Stimulated activated CD4-positive, alpha-beta T cell treated with anti-CD3 and anti-CD28 coated beads, TNF-alpha, amount 100 ng/mL, for 24 hours (primary cell): ENCODE measurements around the gene CALR3.
"Not testable (repeated sequence)": the region's sequence is repeated elsewhere in the genome, so short reads cannot be mapped to it uniquely, and the experiment has no call there.

ENCODE experiments used
- DNase-seq, 3 experiments: peaks; one replicate each; pipeline ENCODE4 v3.0.0-alpha.2; 2020; ENCODE audit warnings: low read depth in 3 of 3

The CALR3 gene

DNA sequence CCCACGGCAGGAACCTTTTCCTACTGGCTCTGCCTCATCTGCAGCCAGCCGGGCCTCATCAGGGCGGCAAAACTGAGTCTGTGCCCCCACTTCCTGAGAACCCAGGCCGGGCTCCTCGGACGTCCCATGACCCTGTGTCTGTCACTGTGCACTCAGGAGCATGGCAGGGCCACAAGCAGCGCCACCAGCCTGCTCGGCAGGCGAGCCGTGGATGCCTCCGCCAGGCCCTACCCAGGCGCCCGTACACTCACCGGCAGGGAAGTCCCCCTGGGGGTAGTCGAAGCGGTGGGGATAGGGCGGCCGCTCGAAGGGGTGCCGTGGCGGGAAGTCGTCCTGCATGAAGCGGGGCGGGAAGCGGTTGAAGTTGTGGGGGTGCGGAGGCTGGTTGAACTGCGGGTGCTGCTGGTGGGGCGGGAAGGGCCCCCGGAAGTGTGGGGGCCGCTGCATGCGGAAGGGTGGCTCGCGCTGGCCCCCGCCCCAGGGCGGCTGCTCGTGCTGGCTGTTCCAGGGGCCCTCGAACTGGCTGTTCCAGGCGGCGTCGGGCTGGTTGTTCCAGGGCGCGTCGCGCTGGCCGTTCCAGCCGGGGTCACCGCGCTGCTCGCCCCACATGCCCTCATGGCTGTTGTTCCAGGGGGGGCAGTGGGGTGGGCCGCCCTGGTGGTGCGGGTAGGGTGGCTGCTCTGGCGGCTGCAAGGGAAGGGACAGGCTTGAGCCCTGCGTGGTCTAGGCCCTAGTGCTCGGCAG is 29.2 kb upstream of the CALR3 start:
- DNase-seq: no peak

DNA sequence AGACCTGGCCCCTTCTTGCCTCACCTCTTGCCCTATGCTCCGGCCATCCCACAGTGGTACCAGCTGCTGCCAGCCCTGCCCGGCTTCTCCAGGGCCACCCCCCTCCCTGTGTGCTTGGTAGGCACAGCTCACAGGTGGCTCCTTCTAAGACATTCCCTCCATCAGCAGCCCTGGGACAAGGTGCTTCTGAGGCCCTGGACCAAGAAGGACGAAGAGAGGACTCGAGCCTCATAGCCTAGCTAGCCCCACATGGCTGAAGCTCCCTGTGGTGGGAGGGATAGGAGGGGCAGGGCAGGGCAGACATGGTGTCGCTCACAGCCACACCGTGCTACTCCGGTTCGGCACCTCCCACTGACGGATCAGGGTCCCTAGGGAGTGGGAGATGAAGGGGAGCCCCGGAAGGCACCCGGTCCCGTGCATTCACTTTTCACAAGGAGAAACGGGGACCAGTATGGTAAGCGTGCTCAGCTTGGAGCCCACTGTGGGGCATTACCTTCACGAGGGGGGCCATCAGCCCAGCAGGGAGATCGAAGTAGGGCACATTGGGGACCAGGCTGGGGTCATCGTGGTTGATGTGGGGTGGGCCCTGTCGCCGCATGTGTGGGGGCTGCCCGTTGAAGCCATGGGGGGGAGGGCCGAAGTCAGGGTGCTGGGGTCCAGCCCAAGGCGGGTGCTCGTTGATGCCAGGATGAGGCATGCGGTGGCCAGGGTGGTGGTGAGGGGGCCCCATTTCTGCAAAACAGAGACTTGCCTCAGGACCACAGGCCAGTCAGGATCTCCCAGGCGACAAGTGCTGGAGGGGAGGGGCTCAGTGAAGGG is 26.8 kb upstream of the CALR3 start:
- DNase-seq: no peak

DNA sequence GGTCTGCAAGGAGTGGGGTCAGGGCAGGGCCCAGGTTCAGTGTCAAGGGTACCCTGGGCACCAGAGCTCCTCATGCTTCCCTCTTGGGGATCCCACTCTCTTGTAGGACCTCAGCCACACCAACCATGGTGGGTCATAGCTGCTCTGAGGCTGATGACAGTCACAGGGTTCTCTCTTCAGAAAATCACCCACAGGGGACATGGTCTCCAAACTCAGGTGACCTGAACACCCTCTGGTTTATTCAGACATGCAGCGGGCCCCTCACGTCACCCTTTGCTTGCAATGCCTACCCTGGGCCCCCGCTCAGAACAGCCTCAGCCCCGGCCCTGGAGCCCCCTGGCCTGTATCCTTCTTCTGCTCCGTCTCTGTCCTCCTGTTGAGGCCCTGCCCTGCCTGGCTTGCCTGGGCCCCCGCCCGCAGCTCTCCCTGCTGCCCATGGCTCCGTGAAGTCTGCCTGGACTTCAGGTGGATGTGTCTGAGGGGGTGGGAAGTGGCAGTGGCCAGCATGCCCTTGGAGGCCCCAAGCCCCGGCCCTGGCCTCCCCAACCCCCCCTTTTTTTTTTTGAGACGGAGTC is 25.8 kb upstream of the CALR3 start:
- no peak for DNase-seq

DNA sequence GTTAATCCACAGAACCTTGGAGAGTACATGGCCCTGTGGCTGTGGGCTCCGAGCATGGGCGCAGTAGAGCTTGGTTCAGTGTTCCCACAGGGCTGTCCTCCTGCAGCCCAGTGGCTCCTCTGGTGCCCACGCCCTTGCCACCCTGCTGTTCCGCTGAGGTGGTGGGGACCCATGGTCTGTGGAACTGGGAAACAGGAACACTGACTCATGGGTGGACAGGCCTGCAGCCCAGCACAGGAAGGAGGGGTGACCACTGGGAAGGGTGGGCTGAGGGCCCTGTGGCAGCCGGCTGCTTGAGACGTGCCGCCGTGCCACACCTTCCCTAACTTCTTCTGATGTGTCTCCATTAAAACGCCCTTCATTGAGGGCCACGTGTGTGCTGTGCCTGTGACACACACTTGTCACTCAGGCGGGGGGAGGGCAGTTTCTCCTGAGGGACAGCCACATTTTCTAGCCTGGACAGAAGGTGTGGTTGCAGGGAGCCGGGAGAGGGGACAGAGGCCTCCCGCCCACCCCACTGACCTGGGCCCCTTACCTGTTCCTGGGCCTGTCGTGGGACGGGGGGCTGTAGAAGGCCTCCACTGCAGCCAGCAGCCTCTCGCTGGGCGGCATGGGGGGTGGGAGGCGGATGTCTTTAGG is 25.1 kb upstream of the CALR3 start:
- DNase-seq: no peak

DNA sequence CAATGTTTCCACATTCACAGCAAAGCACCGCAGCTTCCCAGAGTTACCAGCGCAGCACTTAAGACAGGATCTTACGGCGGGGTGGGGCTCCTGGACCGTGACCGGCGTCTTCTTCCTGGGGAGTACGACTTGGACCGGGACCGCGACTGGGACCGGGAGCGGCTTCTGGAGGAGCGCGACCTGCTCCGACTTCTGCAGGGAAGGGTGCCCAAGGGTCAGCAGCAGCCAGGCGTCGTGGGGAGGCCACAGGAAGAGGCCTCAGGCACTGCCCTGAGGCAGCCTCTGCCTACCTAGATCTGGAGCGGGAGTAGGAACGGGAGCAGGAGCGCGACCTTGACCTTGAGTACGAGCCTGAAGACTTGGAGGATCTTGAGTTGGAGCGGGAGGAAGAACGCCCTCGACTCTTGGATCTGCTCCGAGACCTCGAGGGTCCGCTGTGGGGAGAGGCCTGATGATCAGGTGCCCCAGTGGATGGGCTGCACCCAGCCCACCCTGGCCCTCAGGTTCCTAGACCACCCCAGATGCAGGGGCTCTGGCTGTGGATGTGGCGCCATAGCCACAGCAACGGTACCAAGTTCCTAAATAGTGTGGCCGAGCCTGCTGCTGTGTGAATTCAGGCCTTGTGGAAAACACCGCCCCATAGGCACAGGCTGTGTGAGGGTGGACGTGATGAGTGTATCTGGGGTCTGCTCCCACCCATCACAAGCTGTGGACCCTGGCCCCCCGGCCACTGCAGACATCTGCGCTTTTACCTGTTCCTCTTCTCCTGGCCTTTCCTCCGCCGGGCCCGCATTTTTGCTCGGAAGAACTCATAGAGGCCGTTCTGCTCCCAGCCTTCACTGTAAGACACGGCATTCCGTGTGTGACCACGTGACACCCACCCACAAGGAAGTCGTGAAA is 24.4 kb upstream of the CALR3 start:
- DNase-seq: no peak

DNA sequence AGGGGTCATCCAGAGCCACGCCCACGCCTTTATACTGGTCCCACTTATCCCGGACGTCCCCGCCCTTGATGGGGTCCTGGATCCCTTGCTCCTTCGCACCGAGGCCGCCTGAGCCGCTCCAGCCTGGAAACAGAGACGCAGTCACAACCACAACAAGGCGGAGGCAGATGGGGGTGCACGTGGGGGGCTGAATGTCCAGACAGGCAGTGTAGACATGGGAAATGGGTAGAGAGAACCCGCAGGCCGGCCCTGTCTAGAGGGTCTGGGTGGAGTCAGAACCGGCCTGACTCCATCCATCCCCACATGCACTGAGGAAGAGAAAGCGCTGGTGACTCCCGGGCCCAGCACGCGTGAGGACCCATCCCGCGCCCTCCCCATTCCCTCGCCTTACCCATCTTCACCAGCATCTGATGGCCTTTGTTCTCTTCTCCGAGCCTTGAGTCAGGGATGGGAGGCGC is 23.3 kb upstream of the CALR3 start:
- no peak for DNase-seq

DNA sequence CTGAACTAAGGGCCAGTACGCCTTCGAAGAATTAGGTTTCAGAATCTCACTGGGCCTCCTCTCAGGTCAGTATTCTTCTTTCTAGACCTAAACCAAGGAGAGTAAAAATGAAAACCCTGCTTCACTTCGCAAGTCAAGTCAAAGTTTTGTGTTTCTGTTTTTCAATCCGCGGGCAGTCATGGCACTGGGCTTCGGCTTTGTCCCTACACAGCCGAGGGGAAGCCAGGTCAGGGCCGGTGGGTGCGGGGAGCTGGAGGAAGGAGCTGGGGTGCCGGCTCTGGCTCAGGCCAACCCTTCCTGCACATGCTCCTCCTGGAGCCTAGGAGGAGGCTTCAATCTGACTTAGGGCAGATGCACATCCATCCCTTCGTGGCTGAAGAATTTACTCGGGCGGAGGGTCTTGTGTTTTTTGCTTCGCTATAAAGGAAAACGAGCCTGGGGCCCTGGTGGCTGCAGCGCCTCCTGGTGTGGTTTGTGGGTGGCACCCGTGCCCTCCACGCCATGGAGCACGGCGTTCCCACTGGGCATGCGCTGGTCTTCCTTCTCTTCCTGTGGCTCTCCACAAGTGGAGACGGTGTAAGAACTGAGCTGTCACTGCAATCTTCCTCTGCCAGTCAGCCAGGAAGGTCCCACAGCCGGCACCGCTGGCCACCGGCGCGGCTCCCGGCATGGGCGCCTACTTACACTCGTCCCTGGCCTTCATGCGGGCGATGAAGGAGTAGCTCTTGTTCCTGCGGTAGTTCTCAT is 22.7 kb upstream of the CALR3 start:
- DNase-seq: no peak

DNA sequence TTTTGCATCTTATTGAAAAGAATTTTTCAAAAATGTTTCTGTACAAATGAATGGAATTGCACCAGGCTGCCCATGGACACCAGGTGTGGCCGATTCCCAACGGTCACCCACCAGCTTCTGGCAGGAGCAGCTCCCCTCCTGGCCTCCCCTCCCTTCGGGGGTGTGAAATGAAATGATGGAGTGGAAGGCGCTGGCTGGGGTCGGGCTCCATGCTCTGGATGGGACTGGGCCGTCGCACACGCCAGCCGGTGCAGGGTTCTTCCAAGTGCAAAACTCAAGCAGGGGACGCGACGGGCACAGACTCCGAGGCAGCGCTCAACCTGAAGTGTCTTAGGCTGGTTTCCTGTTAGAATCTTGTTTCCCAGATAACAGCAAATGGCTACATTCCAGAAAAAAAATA is 22.1 kb upstream of the CALR3 start:
- no peak for DNase-seq

DNA sequence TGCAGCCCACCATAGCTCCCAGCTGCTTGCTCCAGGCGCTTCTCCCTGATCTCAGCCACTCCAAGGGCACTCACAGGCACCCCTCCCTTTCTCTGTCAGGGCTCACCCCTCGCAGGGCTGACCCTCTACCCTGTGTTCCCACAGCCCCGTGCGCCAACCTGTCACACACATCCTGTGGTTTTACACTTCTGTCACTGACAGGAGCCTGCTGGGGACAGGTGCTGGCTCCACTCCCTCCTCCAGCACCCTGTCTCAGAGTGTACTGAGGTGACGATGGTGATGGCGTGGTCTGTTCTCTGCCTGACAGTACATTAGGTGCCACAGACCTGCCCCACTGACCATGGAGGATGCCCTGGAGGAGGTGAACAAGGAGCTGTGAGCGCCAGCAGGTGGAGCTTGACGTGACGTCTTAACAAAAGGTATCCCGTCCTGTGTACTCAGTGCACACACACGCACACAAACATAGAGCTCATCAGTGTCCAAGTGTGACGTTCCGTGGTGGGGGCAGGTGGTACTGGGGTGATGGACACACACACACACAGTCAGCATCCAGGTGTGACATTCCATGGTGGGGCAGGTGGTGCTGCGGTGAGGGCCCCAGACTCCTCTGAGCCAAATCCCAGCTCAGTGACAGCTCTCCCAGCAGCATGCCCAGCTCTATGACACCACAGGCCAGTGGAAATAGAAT is 21.1 kb upstream of the CALR3 start:
- no peak for DNase-seq

DNA sequence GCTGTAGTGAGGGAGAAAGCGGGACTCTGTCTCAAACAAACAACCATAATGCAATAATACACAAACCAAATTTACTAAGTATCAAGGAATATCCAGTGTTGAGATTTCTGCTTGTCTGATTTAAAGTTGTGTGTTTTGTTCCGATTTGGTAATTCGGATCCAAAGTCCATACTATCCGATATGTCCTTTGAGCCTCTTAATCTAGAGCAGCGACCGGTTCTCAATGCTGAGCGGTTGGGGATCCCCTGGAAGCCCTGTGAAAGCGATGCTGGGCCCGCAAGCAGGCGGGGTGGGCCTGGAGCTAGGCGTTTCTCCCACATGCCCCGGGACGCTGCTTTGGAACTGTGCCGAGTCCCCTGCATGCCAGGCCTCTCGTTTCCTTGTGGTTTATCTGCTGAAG is 20.4 kb upstream of the CALR3 start:
- no peak for DNase-seq

DNA sequence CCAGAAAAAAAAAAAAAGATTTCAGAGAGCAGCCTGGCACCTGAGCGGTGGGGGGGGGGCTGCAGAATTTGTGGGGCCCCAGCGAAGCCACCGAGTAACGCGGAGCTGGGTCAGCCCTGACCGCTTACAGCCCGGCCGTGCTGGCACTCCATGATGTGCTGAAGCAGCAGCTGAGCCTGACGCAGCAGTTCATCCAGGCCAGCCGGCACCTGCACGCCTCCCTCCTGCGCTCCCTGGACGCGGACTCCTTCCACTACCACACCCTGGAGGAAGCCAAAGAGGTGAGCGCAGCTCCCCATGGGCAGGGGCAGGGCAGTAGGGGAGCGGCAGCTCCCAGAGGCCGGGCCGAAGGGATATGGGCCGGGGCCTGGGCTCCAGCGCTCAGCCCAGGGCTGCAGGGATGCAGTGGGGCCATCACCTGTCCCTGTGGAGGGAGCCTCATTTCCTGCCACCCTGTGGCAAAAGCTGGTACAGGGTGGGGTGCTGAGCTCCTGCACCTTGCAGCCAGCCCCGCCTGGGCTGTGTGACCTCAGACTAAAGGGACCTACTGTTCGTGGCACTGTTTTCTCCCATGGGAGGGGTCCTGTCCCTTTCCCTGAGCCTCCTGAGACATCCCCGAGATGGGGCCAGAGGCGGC is 18.5 kb upstream of the CALR3 start:
- DNase-seq: no peak

DNA sequence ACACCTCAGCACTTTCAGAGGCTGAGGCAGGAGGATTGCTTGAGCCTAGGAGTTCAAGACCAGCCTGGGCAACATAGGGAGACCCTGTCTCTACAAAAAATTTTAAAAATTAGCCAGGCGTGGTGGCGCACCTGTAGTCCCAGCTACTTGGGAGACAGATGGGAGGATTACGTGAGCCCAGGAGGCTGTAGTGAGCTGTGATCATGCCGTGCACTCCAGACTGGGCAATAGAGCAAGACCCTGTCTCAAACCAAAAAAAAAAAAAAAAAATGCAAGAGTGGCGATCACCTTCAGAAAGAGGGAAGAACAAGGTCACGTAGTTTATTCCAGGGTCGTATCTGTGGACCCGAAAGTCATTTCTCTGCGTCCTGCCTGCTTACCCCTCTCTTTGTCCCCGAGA is 16.6 kb upstream of the CALR3 start:
- DNase-seq: not testable (repeated sequence)

DNA sequence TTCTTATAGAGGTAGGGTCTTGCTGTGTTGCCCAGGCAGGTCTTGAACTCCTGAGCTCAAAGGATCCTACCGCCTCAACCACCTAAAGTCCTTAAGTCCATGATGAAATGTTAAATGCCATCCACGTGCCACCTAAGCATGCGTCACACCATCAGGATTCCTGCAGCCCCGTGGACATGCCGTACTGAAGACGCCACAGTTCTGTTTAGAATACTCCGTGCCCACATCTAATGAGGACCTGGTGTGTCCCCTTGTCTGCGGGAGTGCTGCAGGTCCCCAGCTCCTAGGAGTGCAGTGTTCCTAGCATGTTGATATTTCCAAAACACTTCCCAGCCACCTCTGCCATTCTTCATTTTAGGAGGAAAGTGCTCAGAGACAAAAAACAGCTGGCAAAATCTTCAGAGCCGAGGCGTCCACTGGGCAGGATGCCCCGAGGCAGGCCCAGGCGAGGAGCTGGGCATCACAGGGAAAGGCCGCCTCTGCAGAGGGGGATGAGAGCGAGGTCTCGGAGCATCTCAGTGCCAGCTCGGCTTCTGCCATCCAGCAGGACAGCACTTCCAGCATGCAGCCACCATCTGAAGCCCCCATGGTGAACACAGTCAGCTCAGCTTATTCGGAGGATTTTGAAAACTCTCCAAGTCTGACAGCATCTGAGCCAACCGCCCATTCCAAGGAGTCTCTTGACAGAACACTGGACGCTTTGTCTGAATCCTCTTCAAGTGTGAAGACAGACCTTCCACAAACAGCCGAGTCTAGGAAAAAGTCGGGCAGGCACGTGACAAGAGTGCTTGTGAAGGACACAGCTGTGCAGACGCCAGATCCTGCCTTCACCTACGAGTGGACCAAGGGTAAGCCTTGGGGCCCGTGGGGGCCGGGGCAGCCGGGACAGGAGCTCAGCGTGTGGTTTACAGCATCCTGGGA is 13.4 kb upstream of the CALR3 start:
- no peak for DNase-seq

DNA sequence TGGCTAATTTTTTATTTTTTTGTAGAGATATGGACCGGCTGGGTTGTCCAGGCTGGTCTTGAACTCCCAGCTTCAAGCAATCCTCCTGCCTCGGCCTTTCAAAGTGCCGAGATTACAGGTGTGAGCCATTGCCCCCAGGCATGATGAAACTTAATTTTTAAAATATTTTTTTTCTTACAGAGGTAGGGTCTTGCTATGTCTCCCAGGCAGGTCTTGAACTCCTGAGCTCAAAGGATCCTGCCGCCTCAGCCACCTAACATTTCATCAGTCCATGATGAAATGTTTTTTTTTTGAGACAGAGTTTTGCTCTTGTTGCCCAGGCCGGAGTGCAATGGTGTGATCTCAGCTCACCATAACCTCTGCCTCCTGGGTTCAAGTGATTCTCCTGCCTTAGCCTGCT is 12.6 kb upstream of the CALR3 start:
- no peak for DNase-seq

DNA sequence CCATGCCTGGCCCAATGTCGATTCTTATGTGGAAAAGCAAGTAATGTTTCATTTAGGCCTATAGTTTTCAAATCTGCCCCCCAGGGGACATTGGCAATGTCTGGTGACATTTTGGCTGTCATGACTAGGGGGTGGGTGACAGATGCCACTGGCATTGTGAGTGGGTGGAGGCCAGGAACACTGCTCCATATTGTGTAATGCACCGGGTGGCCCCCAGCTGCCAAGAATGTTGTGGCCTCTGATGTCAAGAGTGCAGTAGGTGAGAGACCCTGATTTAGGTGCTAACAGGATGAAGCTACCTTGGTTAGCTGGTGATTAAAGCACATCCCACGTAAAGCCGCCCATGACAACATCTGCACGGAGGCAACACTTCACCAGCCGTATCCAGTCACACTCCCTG is 11.0 kb upstream of the CALR3 start:
- DNase-seq: no peak

DNA sequence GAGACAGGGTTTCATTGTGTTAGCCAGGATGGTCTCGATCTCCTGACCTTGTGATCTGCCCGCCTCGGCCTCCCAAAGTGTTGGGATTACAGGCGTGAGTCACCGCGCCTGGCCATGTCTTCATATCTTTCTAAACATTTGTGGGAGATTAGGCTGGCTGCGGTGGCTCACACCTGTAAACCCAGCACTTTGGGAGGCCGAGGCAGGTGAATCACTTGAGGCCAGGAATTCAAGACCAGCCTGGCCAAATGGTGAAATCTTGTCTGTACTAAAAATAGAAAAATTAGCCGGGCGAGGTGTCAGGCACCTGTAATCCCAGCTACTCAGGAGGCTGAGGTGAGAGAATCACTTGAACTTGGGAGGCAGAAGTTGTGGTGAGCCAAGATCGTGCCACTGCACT is 10.2 kb upstream of the CALR3 start:
- DNase-seq: not testable (repeated sequence)

DNA sequence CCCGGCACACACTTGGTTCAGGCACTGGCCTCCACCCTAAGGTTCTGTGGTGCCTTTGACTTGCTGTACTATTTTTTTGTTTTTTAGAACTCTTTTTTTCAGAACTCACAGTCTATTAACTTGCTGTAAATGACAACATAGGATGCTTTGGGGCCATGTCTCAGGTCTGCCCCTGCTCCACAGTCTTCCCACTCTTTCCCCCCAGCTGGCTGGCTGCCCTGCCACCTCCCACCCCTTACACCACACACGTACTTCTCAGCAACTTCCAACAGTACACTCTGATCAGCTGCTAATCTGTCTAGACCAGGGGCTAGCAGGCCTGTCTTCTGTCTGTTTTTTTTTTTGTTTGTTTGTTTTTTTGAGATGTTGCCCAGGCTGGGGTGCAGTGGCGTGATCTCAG is 8.3 kb upstream of the CALR3 start:
- DNase-seq: no peak

DNA sequence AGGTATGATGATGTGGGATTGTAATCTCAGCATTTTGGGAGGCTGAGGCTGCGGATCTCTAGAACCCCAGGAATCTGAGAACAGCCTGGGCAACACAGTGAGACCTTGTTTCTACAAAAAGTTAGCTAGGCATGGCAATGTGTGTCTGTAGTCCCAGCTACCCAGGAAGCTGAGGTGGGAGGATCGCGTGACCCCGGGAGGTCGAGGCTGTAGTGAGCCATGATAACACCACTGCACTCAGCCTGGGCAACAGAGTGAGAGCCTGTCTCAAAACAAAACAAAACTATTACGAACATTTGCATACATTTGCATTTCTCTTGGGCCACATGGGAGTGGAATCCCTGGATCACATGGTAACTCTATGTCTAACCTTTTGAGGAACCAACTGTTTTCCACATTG is 1.9 kb upstream of the CALR3 start:
- DNase-seq: no peak
